GM10266 (cell line): Measurements from ENCODE around the gene GM2A.

Source experiments
- DNase-seq: peaks from one replicate; pipeline ENCODE4 v3.0.0; 2012; ENCODE audit errors: extremely low spot score
- TF ChIP-seq, protein P1 (sequence below): IDR thresholded peaks from 2 replicates; pipeline ENCODE4 v1.5.1; 2012; ENCODE audit warnings: mild to moderate bottlenecking, low read depth; ENCODE audit not compliant: control insufficient read depth, insufficient read depth; ENCODE audit errors: missing control alignments

The GM2A gene

DNA sequence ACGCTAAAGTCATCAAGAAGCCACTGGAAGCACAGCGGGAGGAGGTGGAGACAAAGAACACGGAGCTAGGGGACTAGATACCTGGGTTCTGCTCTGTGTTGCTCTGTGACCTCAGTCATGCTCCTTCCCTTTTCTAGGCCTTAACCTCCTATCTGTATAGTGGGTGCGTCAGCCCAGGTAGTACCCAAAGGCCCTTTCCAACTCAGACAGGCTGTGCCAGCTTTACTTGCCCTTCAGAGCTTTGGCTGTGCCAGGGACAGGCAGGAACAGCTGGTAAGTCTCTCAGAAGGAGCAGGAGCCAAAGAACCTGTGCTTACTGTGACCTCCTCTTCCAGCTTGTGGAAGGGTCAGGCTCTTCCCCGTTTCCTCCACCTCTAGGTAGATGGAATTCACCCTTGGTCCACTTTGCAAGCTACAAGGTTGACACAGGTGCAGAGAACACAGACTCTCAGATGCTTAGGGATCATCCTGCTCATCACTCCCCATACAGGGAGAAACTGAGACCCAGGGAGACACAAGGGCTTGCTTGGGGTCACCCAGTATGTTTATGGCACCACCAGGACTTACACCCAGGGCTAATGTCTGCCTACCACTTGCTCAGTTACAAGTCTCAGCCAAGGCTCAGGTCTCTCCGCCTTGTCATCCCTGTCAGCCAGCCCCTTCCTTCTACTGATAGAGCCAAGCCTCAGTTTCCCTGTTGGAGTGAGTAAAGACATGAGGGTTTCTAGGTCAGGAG, 30.8 kb upstream of the GM2A start:
- TF ChIP-seq, protein P1, sequence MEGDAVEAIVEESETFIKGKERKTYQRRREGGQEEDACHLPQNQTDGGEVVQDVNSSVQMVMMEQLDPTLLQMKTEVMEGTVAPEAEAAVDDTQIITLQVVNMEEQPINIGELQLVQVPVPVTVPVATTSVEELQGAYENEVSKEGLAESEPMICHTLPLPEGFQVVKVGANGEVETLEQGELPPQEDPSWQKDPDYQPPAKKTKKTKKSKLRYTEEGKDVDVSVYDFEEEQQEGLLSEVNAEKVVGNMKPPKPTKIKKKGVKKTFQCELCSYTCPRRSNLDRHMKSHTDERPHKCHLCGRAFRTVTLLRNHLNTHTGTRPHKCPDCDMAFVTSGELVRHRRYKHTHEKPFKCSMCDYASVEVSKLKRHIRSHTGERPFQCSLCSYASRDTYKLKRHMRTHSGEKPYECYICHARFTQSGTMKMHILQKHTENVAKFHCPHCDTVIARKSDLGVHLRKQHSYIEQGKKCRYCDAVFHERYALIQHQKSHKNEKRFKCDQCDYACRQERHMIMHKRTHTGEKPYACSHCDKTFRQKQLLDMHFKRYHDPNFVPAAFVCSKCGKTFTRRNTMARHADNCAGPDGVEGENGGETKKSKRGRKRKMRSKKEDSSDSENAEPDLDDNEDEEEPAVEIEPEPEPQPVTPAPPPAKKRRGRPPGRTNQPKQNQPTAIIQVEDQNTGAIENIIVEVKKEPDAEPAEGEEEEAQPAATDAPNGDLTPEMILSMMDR = no peak
- no peak for DNase-seq

DNA sequence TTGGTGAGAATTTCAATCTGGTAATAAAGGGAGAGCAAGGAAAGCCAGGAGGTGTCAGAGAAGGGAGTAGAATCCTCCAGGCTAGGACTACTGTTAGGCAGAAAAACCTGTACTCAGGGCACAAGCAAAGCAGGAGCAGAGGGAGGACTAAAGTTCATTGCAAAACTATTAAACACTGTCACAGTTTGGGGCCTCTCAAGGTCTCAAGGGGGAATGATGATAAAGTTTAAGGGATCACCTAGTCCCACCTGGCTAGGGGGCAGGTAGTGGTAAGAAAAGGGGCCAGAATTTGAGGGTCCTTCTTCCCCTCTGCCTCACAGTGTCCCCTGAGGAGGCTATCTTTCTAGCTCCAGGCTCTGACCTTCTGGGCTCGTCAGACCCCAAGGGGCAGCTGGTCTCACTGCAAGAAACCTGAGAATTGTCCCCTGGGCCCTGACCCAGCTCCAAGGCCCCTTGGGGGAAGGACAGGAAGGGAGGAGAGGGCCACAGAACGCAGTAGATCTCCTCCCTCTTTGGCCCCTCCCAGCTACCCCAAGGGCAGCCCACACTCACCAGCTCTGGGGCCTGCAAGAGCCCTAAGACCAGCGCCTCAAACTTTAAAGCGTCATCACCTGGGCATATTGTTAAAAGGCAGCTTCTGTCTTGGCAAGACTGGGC, 30.1 kb upstream of the GM2A start:
- peak; percentile 67 for DNase-seq
- TF ChIP-seq, protein P1 = no peak

DNA sequence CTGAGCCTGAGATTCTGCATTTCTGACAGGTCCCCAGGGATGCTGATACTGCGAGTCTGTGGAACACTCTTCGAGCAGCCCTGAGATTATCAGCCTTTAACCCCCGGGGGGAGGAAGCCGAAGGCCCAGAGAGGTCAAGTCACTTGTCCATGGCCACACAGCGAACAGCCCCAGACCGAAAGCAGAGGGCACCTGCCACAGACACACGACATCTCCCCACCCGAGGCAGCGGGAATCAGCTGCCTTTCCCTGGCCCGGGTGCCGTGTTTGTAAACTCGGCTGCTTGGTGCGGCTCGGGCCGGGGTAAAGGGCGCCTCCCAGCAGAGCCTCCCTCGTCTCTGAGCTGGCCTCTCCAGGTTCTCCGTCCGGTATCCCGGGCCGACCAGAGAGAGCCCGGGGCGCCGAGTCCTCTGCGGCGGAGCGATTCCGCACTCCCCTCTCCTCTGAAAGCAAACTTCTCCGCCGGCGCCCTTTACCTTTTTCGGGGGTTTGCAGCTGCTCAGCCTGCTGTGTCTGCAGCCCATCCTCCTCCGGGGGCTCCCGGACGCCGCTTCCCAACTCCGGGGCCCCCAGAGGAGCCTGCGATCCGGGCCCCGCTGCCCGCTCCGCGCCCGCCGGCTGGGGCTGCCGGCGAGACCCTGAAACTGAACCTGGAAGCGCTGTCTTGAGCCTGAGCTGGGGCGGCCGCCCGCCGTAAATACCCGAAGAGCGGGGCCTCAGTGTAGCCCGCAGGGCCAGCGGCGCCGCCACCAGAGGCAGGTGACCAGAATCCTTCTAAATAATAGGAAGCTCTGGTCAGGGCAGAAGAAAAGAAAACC, 29.3 kb upstream of the GM2A start, which contains the start of gene CCDC69:
CCDC69 (minus strand) TSS at position 646 of the 818 bp plus-strand sequence; CDS start at position 524, 122 bp downstream.
- TF ChIP-seq, protein P1 = no peak
- peak; percentile 74 for DNase-seq

DNA sequence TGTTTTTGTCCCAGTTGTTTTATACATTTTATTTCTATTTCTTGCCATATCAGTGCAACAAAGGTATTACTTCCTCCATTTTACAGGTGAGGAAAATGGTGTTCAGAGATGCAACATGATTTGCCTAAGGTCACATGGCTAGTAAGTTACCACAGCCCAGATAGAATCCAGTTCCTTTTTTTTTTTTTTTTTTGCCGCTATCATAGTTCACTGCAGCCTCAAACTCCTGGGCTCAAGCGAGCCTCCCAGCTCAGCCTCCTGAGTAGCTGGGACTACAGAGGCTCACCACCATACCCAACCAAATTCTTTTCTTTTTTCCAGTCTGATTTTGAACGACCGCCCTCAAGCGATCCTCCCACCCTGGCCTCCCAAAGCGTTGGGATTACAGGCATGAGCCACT, 28.6 kb upstream of the GM2A start:
- TF ChIP-seq, protein P1 = no peak
- DNase-seq = no peak

DNA sequence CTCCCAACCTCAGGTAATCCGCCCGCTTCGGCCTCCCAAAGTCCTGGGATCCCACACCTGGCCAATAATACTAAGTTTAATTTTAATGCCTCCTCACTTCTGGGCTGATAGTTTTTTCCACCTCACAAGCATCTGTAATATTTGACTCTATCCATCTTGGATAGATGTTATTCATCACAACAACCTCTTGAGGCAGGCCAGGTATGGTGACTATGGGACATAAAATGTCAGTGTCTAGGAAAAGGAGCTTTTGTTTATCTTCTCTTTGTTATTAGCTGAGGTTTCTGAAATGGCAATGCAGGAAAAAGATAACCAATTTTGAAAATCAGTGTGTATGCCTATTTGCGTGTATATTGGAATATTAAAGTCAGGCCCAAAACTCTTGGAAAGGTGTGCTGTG, 27.9 kb upstream of the GM2A start:
- TF ChIP-seq, protein P1 = no peak
- DNase-seq = no peak

DNA sequence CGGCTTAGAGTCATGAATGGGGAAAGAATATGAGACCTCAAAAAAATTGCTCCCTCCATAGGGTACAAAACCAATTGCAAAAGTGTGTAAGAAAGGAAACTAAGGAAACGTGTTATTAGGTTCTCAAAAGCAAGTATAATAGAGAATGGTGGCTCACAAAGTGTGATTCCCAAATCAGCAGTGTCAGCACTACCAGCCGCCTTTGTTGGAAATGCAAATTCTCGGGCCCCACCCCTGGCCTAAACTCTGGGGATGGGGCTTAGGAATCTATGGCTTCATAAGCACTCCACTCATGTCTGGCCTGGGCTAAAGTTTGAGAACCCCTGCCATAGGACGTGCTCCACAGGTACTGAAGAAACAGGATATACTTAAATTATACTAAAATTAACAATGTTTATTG, 27.5 kb upstream of the GM2A start:
- DNase-seq = no peak
- TF ChIP-seq, protein P1 = no peak
